ENCODE results near the gene TUBD1.
"Not testable (repeated sequence)": the region's sequence is repeated elsewhere in the genome, so short reads cannot be mapped to it uniquely, and the experiment has no call there.

The TUBD1 gene

DNA sequence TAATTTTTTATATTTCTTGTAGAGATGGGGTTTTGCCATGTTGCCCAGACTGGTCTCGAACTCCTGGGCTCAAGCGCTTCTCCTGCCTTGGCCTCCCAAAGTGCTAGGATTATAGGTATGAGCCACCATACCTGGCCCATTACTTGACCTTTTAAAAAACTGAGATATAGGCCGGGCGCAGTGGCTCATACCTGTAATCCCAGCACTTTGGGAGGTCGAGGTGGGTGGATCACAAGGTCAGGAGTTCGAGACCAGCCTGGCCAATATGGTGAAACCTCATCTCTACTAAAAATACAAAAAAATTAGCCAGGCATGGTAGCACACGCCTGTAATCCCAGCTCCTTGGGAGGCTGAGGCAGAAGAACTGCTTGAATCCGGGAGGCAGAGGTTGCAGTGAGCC is 19.3 kb downstream of the TUBD1 start:
- H3K27me3 ChIP-seq (ENCODE audit: control insufficient read depth in 1 of 2, insufficient read depth in 2 of 2, low read length in 2 of 2); H3K27ac ChIP-seq (ENCODE audit: low read depth, low read length); H3K4me1 ChIP-seq (ENCODE audit: insufficient read depth, low read length); H3K9me3 ChIP-seq (ENCODE audit: low read length); H3K9ac ChIP-seq (ENCODE audit: low read length); H3K4me3 ChIP-seq (ENCODE audit: low read depth in 1 of 2, low read length in 2 of 2): not testable (repeated sequence)
- peaks cover 18% of the 10 kb centered on the region for H3K36me3 ChIP-seq (ENCODE audit: insufficient read depth, low read length)

DNA sequence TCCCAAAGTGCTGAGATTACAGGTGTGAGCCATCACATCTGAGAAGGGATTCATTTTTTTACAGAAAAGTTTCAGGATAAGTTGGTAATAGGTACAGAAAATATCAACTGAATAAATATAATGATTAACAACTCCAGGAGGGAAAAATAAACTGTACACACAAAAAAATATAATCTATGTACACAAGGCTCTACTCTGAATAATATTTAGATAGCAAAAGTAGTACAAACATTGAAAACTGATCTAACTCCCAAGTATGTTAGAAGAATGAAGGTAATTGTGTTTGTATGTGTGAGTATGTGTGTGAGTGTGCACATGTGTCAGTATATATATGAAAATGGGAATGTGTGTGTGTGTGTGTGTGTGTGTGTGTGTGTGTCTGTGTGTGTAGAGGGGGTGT is 20.4 kb downstream of the TUBD1 start:
- Histone ChIP-seq H3K9ac (ENCODE audit: low read length) (no peak overlapping the region), H3K27ac (ENCODE audit: low read depth, low read length) (no peak overlapping the region), H3K9me3 (ENCODE audit: low read length) (no peaks in the 10 kb centered on the region), H3K27me3 (ENCODE audit: control insufficient read depth in 1 of 2, insufficient read depth in 2 of 2, low read length in 2 of 2) (no peaks in the 10 kb centered on the region), H3K4me3 (ENCODE audit: low read depth in 1 of 2, low read length in 2 of 2) (no peak overlapping the region), H3K4me1 (ENCODE audit: insufficient read depth, low read length) (no peaks in the 10 kb centered on the region), H3K36me3 (ENCODE audit: insufficient read depth, low read length) (peaks cover 9% of the 10 kb centered on the region)

DNA sequence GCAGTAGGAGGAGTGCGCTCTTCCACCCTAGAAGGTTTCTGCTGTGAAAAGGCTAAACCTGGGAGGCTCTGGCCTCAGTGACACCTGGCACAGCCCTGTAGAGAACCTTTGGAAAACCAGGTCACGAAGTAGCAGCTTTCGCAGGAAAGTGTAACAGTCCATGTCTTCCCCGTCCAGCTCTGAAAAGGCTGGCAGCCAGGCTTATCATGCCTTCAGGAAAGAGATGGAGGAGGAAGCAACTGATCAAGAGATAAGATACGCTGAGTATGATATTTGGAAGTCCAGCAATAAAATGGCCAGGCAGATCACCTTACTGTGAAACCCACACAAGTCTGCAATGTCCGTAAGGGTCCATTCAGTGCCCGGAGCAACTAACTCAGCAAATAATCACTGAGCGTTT is 22.3 kb downstream of the TUBD1 start:
- Histone ChIP-seq H3K27me3 (ENCODE audit: control insufficient read depth in 1 of 2, insufficient read depth in 2 of 2, low read length in 2 of 2) (no peaks in the 10 kb centered on the region), H3K4me1 (ENCODE audit: insufficient read depth, low read length) (no peaks in the 10 kb centered on the region)

DNA sequence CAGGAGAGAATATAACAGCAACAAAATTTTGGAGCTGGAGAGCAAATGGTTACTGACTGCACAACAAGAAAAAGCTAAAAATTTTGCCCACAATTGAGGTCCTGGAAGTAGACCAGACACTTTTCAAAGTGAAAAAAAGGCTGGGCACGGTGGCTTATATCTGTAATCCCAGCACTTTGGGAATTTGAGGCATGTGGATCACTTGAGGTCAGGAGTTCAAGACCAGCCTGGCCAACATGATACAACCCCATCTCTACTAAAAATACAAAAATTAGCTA is 22.9 kb downstream of the TUBD1 start:
- H3K36me3 ChIP-seq (ENCODE audit: insufficient read depth, low read length): no peaks in the 10 kb centered on the region

More for the DNA sequence above, 22.3 kb downstream of the TUBD1 start:
- Histone ChIP-seq H3K9me3 (ENCODE audit: low read length) (no peaks in the 10 kb centered on the region), H3K36me3 (ENCODE audit: insufficient read depth, low read length) (no peaks in the 10 kb centered on the region), H3K27ac (ENCODE audit: low read depth, low read length) (no peak overlapping the region), H3K9ac (ENCODE audit: low read length) (no peak overlapping the region), H3K4me3 (ENCODE audit: low read depth in 1 of 2, low read length in 2 of 2) (no peak overlapping the region)

DNA sequence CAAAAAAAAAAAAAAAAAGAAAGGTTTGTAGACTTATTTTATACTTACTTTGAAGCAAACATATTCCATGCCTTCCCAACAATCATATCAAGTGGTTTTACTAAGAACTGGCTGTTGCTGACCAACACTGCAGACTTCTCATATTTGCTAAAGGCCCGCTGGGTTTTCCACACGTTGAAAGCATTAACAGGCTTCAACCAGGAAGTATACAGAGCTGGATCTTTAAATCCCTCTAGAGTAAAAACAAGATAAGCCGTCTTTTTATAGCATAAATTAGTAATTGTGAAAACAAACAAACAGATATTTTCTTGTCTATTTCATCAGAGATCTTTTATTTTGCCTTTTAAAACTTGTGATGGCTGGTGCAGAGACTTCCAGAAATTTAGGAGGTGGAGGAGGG is 29.1 kb downstream of the TUBD1 start:
- Histone ChIP-seq H3K4me3 (ENCODE audit: low read depth in 1 of 2, low read length in 2 of 2) (no peak overlapping the region), H3K27me3 (ENCODE audit: control insufficient read depth in 1 of 2, insufficient read depth in 2 of 2, low read length in 2 of 2) (no peaks in the 10 kb centered on the region), H3K9me3 (ENCODE audit: low read length) (no peaks in the 10 kb centered on the region), H3K9ac (ENCODE audit: low read length) (no peak overlapping the region), H3K4me1 (ENCODE audit: insufficient read depth, low read length) (peaks cover 1% of the 10 kb centered on the region), H3K36me3 (ENCODE audit: insufficient read depth, low read length) (peaks cover 17% of the 10 kb centered on the region), H3K27ac (ENCODE audit: low read depth, low read length) (no peak overlapping the region)

More for the DNA sequence above, 22.9 kb downstream of the TUBD1 start:
- no peaks in the 10 kb centered on the region for H3K9me3 ChIP-seq (ENCODE audit: low read length)
- no peaks in the 10 kb centered on the region for H3K27me3 ChIP-seq (ENCODE audit: control insufficient read depth in 1 of 2, insufficient read depth in 2 of 2, low read length in 2 of 2)
- H3K4me3 ChIP-seq (ENCODE audit: low read depth in 1 of 2, low read length in 2 of 2): no peak overlapping the region
- H3K9ac ChIP-seq (ENCODE audit: low read length): no peak overlapping the region
- no peaks in the 10 kb centered on the region for H3K4me1 ChIP-seq (ENCODE audit: insufficient read depth, low read length)
- no peak overlapping the region for H3K27ac ChIP-seq (ENCODE audit: low read depth, low read length)

GRCh38 chr17:59859444-59860025 is 33.2 kb downstream of the TUBD1 start:
- Histone ChIP-seq H3K27ac (ENCODE audit: low read depth, low read length) (peak overlapping the region; percentile 20), H3K27me3 (ENCODE audit: control insufficient read depth in 1 of 2, insufficient read depth in 2 of 2, low read length in 2 of 2) (no peaks in the 10 kb centered on the region), H3K36me3 (ENCODE audit: insufficient read depth, low read length) (peaks cover 17% of the 10 kb centered on the region), H3K4me3 (ENCODE audit: low read depth in 1 of 2, low read length in 2 of 2) (no peak overlapping the region), H3K9ac (ENCODE audit: low read length) (no peak overlapping the region), H3K4me1 (ENCODE audit: insufficient read depth, low read length) (peaks cover 5% of the 10 kb centered on the region), H3K9me3 (ENCODE audit: low read length) (no peaks in the 10 kb centered on the region)

GRCh38 chr17:59858932-59859331 is 33.8 kb downstream of the TUBD1 start:
- peaks cover 17% of the 10 kb centered on the region for H3K36me3 ChIP-seq (ENCODE audit: insufficient read depth, low read length)
- H3K4me3 ChIP-seq (ENCODE audit: low read depth in 1 of 2, low read length in 2 of 2): no peak overlapping the region
- H3K9ac ChIP-seq (ENCODE audit: low read length): no peak overlapping the region
- H3K4me1 ChIP-seq (ENCODE audit: insufficient read depth, low read length): peaks cover 5% of the 10 kb centered on the region
- H3K27ac ChIP-seq (ENCODE audit: low read depth, low read length): no peak overlapping the region
- H3K27me3 ChIP-seq (ENCODE audit: control insufficient read depth in 1 of 2, insufficient read depth in 2 of 2, low read length in 2 of 2): no peaks in the 10 kb centered on the region
- H3K9me3 ChIP-seq (ENCODE audit: low read length): no peaks in the 10 kb centered on the region

DNA sequence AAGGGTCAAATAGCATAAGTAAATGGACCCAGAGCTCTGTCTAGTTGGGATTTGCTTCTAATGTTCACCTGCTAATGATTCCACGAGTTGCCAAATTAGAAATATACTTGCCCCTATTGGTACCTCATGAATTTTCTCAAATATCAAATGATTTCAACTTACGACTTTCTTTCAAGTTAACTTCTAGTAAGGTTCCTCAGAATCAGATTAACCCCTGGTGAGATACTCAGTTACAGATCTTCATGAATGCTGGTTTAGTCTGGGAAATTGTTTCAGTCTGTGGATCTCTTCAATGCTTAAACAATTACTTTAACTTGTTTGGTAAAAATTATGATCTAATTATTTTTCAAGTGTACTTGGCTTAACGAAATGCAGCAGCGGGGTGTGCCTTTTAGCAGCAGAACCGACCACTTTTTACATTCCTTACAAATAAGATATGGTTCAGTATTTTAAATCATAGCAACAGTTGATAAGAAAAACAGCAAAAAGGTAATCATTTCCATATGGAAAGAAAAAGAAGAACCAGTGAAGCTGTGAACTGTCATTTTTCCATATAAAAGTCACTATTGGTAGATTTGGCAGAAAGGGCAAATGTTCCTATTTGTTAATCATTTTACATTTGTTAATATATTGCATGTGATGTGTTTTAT is 34.5 kb downstream of the TUBD1 start:
- Histone ChIP-seq H3K4me3 (ENCODE audit: low read depth in 1 of 2, low read length in 2 of 2) (no peak overlapping the region), H3K9me3 (ENCODE audit: low read length) (no peaks in the 10 kb centered on the region), H3K27ac (ENCODE audit: low read depth, low read length) (no peak overlapping the region), H3K36me3 (ENCODE audit: insufficient read depth, low read length) (peaks cover 12% of the 10 kb centered on the region), H3K9ac (ENCODE audit: low read length) (no peak overlapping the region), H3K27me3 (ENCODE audit: control insufficient read depth in 1 of 2, insufficient read depth in 2 of 2, low read length in 2 of 2) (no peaks in the 10 kb centered on the region), H3K4me1 (ENCODE audit: insufficient read depth, low read length) (peaks cover 7% of the 10 kb centered on the region)

- Histone ChIP-seq H3K27ac (ENCODE audit: low read depth, low read length) (no peak overlapping the region), H3K4me1 (ENCODE audit: insufficient read depth, low read length) (peaks cover 18% of the 10 kb centered on the region), H3K27me3 (ENCODE audit: control insufficient read depth in 1 of 2, insufficient read depth in 2 of 2, low read length in 2 of 2) (no peaks in the 10 kb centered on the region), H3K4me3 (ENCODE audit: low read depth in 1 of 2, low read length in 2 of 2) (no peak overlapping the region), H3K9ac (ENCODE audit: low read length) (no peak overlapping the region), H3K36me3 (ENCODE audit: insufficient read depth, low read length) (peaks cover 7% of the 10 kb centered on the region), H3K9me3 (ENCODE audit: low read length) (no peaks in the 10 kb centered on the region)
These were observed 35.6 kb downstream of the TUBD1 start for GRCh38 chr17:59856859-59857794.

- Histone ChIP-seq H3K4me1 (ENCODE audit: insufficient read depth, low read length) (peaks cover 40% of the 10 kb centered on the region), H3K27ac (ENCODE audit: low read depth, low read length) (peak overlapping the region; percentile 31)
- not testable (repeated sequence) for H3K27me3 ChIP-seq (ENCODE audit: control insufficient read depth in 1 of 2, insufficient read depth in 2 of 2, low read length in 2 of 2); H3K4me3 ChIP-seq (ENCODE audit: low read depth in 1 of 2, low read length in 2 of 2); H3K36me3 ChIP-seq (ENCODE audit: insufficient read depth, low read length); H3K9me3 ChIP-seq (ENCODE audit: low read length); H3K9ac ChIP-seq (ENCODE audit: low read length)
These were observed 38.6 kb downstream of the TUBD1 start for GRCh38 chr17:59853919-59854729.
